Coronary artery (tissue), 2 donors: ENCODE data around the gene ACSM2A.
"Not testable (repeated sequence)": the region's sequence is repeated elsewhere in the genome, so short reads cannot be mapped to it uniquely, and the experiment has no call there.

Experiments
- DNase-seq: peaks from one replicate; pipeline ENCODE4 v3.0.0-alpha.2; 2017; ENCODE audit warnings: low spot score
- H3K27ac ChIP-seq, 2 donors: fragments of 200-600 bp; sonication (generic); one replicate each; pipeline ENCODE4 v1.5.1; 2016 to 2019
- H3K4me3 ChIP-seq: fragments of 200-600 bp; sonication (generic); 2 replicates; pipeline ENCODE4 v1.5.1; 2016; ENCODE audit warnings: mild to moderate bottlenecking, moderate library complexity
- CTCF ChIP-seq: fragments of 200-600 bp; sonication (generic); IDR thresholded peaks from one replicate; pipeline ENCODE4 v1.5.1; 2019; ENCODE audit warnings: antibody characterized with exemption

ACSM2A gene

GRCh38 chr16:20424129-20424866 lies 27.0 kb upstream of the ACSM2A start:
- no peak for DNase-seq
- Histone ChIP-seq H3K4me3 (no peak overlapping the region), H3K27ac (no peak overlapping the region)
- no peak for TF ChIP-seq CTCF

GRCh38 chr16:20427401-20427797 lies 23.9 kb upstream of the ACSM2A start:
- H3K27ac ChIP-seq, H3K4me3 ChIP-seq, DNase-seq: not testable (repeated sequence)

- DNase-seq, H3K27ac ChIP-seq, H3K4me3 ChIP-seq: not testable (repeated sequence)
Observed at GRCh38 chr16:20429499-20429898, 21.8 kb upstream of the ACSM2A start.

GRCh38 chr16:20430480-20430879 lies 20.8 kb upstream of the ACSM2A start:
- H3K27ac ChIP-seq, DNase-seq, H3K4me3 ChIP-seq: not testable (repeated sequence)

- Histone ChIP-seq H3K27ac (no peak overlapping the region), H3K4me3 (no peak overlapping the region)
- DNase-seq = no peak
- TF ChIP-seq CTCF = no peak
Observed at GRCh38 chr16:20430948-20431347, 20.4 kb upstream of the ACSM2A start.

- peak overlapping the region in 1 of 2 donors; percentile 68 for H3K27ac ChIP-seq
- not testable (repeated sequence) for DNase-seq, H3K4me3 ChIP-seq
Observed at GRCh38 chr16:20438950-20439349, 12.4 kb upstream of the ACSM2A start.

GRCh38 chr16:20439820-20440231 lies 11.5 kb upstream of the ACSM2A start:
- not testable (repeated sequence) for DNase-seq, H3K4me3 ChIP-seq
- peak overlapping the region; percentile 32 to 68 for H3K27ac ChIP-seq

GRCh38 chr16:20440731-20441130 lies 10.6 kb upstream of the ACSM2A start:
- not testable (repeated sequence) for H3K4me3 ChIP-seq, DNase-seq
- H3K27ac ChIP-seq = peak overlapping the region; percentile 50 to 87

- no peak overlapping the region for H3K4me3 ChIP-seq
- TF ChIP-seq CTCF = no peak
- DNase-seq = no peak
- H3K27ac ChIP-seq = no peak overlapping the region
Observed at GRCh38 chr16:20441191-20441590, 10.1 kb upstream of the ACSM2A start.

- H3K27ac ChIP-seq, H3K4me3 ChIP-seq, DNase-seq: not testable (repeated sequence)
Observed at GRCh38 chr16:20441859-20442258, 9.5 kb upstream of the ACSM2A start.

GRCh38 chr16:20446652-20447393 lies 4.5 kb upstream of the ACSM2A start:
- H3K4me3 ChIP-seq, H3K27ac ChIP-seq, DNase-seq: not testable (repeated sequence)

GRCh38 chr16:20453633-20454032 lies 2.3 kb downstream of the ACSM2A start:
- DNase-seq, H3K4me3 ChIP-seq: not testable (repeated sequence)

GRCh38 chr16:20459227-20459626 lies 7.9 kb downstream of the ACSM2A start:
- DNase-seq, H3K4me3 ChIP-seq, H3K27ac ChIP-seq: not testable (repeated sequence)

More at GRCh38 chr16:20453633-20454032, 2.3 kb downstream of the ACSM2A start:
- H3K27ac ChIP-seq = not testable (repeated sequence)

- not testable (repeated sequence) for H3K27ac ChIP-seq, DNase-seq, H3K4me3 ChIP-seq
Observed at GRCh38 chr16:20460313-20460712, 9.0 kb downstream of the ACSM2A start.

- not testable (repeated sequence) for DNase-seq
Observed at GRCh38 chr16:20468954-20469353, 17.6 kb downstream of the ACSM2A start.

GRCh38 chr16:20469930-20470329 lies 18.6 kb downstream of the ACSM2A start:
- H3K4me3 ChIP-seq, H3K27ac ChIP-seq, DNase-seq: not testable (repeated sequence)

More at GRCh38 chr16:20468954-20469353, 17.6 kb downstream of the ACSM2A start:
- not testable (repeated sequence) for H3K27ac ChIP-seq, H3K4me3 ChIP-seq
